Transverse colon (tissue), 4 donors: ENCODE measurements around the gene SLC49A3.

Experiments
- POLR2AphosphoS5 ChIP-seq, 3 donors: sonication (generic); formaldehyde crosslinking; IDR thresholded peaks; one replicate each; pipeline ENCODE4 v1.6.1; 2016; ENCODE audit warnings: antibody characterized with exemption in 3 of 3
- TF ChIP-seq, protein P1 (sequence below), 5 experiments: fragments of 200-600 bp in 3 of 5; fragments of 450-650 bp in 2 of 5; sonication (generic) in 3 of 5; IDR thresholded peaks; 1 replicate in 2 of 5; 2 replicates in 3 of 5; pipeline ENCODE4 v1.5.1; 2016 to 2017; ENCODE audit warnings: antibody characterized with exemption in 5 of 5, inconsistent platforms in 3 of 5, mild to moderate bottlenecking in 2 of 5, moderate library complexity in 1 of 5

DNA sequence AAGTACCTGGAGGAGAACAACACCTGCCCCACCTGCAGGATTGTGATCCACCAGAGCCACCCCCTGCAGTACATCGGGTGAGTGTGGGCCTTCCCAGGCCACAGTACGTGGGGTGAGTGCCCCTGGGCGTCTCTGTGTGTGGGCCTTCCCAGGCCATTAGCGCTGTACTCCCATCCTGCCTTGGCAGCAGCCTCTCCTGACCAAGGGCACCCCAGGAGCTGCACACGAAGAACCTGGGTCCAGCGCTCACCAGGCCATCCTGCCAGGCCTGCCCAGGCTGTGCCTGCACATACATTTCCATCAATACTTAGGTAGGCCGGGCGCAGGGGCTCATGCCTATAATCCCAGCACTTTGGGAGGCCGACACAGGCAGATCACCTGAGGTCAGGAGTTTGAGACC is 46.0 kb upstream of the SLC49A3 start:
- TF ChIP-seq, protein P1, sequence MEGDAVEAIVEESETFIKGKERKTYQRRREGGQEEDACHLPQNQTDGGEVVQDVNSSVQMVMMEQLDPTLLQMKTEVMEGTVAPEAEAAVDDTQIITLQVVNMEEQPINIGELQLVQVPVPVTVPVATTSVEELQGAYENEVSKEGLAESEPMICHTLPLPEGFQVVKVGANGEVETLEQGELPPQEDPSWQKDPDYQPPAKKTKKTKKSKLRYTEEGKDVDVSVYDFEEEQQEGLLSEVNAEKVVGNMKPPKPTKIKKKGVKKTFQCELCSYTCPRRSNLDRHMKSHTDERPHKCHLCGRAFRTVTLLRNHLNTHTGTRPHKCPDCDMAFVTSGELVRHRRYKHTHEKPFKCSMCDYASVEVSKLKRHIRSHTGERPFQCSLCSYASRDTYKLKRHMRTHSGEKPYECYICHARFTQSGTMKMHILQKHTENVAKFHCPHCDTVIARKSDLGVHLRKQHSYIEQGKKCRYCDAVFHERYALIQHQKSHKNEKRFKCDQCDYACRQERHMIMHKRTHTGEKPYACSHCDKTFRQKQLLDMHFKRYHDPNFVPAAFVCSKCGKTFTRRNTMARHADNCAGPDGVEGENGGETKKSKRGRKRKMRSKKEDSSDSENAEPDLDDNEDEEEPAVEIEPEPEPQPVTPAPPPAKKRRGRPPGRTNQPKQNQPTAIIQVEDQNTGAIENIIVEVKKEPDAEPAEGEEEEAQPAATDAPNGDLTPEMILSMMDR (IDR thresholded peaks at IDR 0.05) = no peak
- TF ChIP-seq POLR2AphosphoS5 (IDR thresholded peaks at IDR 0.05) = no peak
